ENCODE data around the gene UBA3.
A peak's percentile ranks its signal among the peaks of the same experiment; 100 is the strongest.

The UBA3 gene

DNA sequence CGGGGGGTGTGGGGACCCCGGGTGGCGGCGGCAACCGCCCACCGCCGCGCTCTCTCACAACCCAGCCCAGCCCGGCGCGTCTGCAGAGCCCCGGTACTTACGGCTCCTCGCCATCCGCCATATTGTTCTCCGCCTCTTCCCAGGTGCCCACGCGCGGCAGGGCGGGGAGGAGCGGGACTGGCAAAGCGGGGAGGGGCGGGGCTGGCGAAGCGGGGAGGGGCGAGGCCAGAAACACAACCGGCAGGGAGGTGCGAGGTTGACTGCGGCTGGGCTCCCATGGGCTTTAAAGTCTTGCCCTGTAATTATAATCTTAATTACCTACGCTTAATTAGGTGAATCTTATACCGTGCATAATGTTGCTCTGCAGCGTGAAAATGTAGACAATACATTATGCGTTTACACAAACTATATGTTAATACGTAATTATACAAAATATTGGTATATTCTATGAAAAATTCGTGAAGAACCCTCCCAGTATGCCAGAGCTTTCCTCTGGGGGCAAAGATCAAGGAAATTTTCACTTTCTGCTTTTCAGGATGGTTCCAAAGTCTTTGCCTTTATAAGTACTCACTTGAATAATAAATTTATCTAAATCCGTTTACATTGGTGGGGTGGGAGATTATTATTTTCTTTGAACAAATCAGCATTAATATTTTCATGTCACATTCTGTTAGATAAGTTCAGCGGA lies at the start of gene UBA3:
UBA3 (minus strand) TSS at position 133 of the 688 bp plus-strand sequence; CDS start at position 121, 12 bp downstream.
- DNase-seq, result peak in 55 of 56 donors; percentile 47 to 97 (median 87)

DNA sequence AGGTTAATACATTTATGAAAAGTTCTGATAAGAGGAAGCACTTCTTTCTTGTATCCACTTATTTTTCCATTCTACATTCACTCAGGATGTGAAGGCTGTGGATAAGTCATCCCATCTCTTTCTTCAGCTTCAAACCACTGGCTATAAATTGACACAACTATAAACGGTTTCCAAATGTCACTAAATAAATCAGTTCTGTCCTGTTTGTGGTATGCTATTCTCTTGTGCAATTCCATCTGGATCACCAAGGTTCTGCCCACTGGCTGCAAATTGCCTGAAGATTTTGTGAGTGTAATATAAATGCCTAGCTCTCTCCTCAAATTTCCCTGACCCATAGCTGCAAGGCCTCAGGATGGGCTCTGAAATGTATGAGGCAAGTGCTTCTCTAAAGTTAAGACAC lies 49.4 kb upstream of the UBA3 start:
- DNase-seq, result no peak

DNA sequence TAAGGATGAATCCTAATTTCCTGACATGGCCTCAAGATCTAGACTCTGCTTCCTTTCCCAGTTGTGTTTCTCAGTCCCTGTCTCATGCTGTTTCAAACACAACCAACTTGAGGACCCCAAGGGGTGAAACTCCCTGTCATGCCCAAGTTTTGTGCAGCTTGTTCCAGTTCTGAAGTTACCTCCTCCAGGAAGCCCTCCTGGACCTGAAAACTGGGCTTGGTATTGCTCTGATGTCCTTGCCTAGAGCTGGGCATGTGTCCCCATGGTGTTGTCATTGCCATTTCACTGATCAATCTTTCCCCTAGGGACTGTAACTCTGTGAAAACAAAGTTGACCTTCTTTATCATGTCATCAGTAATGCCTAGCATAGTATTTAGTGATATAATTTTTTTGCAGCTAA lies 48.3 kb upstream of the UBA3 start:
- no peak for DNase-seq

DNA sequence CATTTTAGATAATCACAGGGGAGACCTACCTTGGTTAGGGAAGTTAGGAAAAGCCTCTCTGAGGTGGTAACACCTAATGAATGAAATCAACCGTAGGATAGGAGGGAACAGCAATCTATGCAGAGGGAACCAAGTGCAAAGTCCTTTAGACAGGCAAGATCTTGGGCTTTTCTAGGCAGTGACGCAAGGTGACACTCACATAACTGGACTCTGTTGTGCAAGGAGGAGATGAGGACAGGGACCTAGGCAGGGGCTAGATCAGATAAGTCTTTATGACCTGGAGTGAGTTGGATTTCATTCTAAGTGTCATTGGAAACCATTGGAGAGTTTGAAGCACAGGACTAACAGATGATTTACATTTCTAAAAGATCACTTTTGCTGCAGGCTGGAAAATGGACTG lies 46.8 kb upstream of the UBA3 start:
- DNase-seq, result no peak

DNA sequence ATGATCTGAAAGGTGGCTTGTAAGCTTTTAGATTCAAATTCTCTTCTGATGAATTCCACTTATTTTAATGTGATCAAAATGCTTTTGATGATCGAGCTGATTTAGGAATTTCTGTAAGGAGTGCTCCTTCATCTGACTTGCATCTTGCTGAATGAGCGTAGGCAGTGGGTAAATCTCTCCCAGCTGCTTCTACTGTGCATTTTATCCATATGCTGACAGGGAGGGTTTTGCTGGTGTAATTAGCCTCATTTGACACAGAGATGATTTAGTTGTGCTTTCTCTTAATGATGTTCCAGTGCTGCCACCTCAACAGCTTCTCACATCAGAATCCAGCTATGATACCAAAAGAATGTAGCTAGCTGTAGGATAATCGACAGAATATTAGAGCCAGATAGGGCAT lies 46.1 kb upstream of the UBA3 start:
- DNase-seq, result no peak

DNA sequence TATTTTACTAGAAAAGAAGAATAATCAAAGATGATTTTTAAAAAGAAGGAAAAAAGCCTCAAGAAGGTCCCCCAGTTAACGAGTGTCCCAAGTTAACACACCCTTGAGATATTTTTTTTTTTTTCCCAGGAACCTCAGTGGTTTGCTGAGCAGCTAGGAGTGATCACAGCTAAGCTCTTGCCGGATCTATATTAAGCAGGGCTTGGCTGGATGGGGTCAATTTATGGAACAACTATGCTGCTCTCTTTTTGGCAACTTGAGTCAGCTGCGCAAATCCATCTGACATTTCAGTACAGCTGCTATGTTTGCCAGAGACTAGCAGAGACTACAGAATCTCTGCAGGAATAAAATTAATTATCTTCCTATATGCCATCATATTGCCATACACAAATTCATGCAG lies 42.2 kb upstream of the UBA3 start, which contains the start of gene LMOD3:
LMOD3 (minus strand) TSS at position 193 of the 400 bp plus-strand sequence. CDS start 209 bp downstream, outside the sequence.
- no peak for DNase-seq

DNA sequence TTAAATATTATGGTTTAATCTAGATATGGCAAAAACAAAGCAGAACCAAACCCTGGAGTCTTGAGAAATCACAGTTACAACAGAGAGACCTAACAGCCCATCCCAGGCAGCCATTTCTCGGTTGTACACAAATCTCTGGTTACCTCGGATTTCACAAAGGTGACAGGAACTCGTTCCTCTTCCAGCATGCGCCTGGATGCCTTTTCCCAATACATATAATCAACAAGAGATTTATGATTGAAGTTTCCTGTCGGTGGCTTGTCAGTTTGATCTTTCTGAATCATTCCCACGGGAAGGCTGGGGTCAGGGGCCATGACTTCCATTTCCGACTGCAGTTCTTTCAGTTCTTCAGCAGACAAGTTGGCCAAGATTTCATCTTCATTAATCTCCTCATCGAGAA lies 41.8 kb upstream of the UBA3 start:
- no peak for DNase-seq

DNA sequence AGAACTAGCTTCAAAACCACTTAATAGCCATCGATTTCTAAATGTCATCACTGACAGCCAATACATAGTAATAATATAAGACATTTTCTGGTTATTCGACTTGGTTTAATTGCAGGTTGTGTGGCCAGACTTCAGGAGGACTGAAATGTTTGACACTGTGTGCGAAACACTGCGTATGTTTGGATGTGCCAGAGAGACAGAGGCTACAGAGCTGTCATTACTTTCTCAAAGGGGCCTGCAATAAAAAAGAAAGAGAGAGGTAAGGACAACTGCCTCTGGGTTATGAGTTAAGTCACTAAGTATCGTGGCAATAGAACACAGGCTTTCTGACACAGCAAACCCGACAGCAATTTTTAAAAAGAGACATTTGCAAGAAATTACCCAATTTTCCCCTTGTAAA lies 41.3 kb upstream of the UBA3 start:
- no peak for DNase-seq

DNA sequence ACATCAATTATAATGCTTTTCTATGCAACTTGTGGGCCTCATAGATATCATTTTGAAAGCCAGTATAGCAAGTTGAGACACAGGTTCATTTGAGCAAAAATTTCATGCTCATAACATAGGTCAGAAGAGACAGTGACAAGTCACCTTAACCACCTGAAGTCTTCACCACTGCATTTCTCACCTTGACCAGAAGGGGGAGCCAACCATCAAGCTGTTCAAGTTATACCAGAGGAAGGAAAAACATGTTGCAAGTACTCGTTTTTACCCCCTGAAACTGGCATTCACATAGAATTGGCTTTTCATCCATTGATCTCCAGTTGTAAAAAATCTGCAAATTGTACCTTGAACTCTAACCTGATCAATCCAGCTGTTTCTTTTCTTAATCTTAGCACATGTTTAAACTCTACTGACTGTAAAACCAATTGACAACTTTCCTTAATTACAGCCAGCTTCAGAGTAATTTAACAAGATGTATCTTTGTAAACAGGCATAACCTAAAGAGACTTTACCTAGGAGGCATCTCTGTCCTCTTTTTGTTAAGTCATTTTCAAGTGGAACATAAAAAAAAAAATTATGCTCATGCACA lies 40.8 kb upstream of the UBA3 start:
- DNase-seq, result peak in 46 of 56 donors; percentile 4 to 85 (median 42)

DNA sequence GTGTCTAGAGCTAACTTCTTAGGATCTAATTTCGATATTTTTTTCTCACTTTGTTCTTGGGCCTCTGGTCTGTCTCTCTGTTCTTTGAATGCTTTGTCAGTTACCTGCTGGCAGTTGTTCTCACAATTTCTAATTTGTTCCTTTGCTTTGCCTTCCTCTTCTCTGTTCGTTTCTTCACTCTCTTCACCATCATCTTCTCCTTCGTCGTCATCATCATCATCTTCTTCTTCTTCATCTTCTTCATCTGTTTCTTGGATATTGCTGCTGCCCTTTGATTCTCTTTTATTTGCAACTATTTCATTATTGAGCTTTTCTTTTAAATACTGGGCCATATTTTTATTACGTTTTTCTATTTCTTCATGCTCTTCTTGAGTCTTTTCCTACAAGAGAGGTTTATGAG lies 39.5 kb upstream of the UBA3 start:
- no peak for DNase-seq

DNA sequence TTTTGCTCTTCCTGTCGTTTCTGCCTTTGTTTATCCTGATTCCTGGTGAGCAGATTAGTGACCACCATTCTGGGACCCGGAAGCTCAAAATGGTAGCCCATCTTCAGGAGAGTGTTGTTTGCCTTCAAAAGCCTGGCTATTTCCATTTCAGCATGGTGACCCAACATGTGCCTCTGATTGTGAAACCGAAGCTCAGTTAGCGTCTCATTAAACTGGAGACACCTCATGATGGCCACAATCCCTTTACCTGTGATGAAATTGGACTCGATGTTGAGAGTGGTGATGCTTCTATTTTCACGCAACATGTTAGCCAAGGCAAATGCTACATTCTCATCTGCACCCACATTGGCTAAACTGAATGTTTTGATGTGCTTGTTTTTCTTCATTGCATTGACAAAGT lies 39.0 kb upstream of the UBA3 start:
- no peak for DNase-seq

DNA sequence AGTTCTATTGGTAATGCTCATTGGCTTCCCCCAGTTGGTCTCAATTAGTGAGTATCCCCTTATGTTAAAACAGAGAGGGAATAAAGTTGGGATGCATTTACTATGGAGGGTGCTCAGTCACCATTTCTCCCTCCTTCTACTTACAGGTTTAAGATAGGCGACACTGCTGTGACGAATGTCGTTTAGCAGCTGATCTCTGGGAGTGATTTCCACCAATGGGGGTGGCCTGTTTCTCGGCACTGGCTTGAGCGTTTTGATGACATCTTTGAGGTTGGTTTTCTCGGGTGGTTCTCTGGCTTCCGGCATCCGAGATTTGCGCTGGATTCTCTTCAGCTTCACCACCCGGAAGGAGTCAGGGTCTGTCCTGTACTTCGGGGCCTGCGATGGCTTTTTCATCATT lies 38.4 kb upstream of the UBA3 start:
- no peak for DNase-seq

DNA sequence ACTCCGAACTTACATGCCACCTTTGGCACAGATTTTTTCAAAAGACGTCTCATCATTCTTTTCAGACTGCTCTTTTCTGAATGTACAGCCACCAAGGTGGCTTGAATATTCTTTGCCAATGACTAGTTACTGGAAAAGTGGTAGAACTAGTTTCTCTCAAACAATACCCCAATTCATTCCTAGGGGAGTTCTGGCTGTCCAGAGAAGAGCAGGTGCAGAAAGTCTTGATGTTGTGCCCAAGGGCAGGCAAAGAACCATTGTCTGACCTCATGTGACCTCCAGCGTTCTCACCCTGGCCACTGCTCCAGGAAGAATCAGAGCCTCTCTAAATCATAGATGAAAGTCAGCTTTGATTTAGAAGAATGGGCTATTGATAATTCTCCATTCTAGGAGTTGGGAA lies 36.7 kb upstream of the UBA3 start:
- DNase-seq, result peak in 49 of 56 donors; percentile 10 to 83 (median 61)

DNA sequence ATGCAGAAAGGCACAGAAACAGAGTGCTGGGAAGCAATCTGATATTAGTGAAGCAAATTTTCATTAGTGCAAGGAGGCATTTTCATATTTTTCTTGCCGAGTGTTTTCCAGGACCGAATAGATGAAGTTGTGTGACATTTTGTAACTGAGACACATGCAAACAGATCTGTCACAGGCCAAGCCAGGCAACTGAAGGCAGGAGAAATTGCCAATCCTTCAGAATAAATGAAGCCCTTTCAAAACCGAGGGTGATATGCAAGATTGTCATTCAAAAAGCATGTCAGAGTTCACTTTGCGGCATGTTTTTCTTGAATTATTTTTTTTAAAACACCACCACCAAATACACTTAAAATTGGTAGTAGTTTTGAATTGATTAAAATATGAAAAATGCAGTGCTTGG lies 36.0 kb upstream of the UBA3 start:
- peak in 3 of 56 donors; percentile 6 to 35 (median 13) for DNase-seq

DNA sequence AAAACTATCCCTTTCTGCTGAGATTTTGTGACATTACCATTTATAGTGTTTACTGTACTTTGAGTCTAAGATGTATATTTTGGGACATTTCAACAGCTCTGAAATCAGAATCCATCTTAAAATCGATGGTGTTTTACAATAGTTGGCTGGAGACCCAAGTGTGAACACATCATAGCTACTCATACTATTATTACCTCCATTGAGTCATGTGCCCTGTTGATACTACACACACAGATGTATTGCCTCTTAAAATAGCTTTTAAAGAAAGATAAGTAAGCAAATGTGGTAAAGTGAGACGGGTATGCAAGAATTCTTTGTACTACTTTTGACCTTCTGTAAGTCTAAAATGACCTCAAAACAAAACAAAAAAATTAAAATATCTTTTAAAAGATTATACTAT lies 35.6 kb upstream of the UBA3 start:
- no peak for DNase-seq

DNA sequence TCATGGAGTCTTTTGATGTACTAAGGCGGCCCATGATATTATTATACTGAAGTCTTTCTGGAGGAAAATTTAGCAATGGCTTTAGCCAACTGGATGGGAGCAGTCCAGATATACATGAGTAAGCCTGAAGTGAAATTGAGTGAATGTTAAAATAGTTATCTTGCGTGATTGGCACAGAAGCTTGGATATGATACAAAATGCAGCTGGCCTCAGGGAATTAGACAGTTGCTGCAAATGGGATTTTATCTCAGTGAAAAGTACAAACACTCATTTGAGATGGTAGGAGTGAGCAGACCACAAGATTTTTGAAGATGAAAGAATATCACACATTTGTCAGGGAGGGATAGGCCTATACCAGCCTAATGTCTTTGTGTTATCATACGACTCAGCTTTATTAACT lies 33.4 kb upstream of the UBA3 start:
- DNase-seq, result no peak

DNA sequence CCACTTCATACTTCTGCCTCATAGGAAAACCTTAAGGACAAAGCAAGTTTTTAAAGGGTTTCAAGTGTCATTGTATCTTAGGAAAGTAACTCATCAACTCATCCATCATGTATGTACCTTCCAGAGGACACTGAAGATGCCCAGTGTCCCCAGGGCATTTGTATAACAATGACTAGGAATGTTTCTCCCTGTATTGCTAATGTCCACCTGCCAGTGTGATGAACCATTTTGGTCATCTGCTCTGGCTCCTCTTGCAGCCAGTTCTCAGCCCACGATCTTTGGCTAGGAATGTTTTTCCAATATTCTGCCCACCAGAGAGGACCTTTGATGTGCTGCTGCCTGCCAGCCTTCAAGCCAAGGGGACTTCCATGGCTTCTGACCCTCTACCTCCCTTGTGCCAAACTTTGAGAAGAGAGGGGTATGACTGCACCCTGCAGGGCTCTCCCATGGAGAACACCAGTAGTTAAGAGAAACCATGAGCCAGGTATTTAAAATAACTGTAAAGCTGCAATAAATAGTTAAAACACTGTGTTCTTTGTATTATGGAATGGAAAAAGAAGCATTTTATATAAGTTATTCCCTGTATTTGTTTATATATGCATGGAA lies 30.9 kb upstream of the UBA3 start:
- no peak for DNase-seq

DNA sequence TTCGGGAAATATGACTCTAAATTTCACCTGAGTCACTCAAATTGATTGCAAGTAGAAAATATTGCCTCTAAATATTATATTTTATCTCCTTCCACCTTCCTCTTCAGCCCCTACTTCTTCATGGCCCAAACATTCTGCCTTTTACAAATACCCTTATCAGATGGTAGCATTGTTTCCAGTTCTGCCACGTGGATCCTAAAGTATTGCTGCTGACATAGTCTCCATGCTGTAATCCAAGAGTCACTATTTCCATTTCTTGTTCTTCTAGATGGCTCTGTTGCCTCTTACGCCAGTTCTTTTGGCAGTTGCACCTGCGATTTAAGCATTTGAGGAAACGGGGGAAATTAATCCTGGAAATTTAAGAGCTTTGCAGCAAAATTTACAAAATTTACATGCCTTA lies 28.6 kb upstream of the UBA3 start:
- no peak for DNase-seq

DNA sequence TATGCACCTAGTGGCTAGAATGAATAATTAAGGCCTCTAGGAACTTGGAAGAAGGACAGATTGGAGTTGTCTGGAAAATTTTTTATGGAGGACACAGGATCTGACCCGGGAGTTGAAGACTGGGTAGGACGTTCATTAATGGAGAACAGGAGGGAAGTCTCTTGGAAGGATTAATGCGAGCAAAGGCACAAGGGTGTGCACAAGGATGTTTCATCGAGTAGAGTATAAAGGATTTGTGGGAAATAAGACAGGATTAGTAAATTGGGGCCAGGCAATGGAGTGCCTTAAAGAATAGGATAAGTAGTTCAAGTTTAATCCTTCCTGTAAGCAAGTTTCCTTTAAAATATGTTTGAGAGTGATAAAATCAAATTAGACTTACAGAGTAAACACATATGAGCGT lies 27.7 kb upstream of the UBA3 start:
- DNase-seq, result no peak

DNA sequence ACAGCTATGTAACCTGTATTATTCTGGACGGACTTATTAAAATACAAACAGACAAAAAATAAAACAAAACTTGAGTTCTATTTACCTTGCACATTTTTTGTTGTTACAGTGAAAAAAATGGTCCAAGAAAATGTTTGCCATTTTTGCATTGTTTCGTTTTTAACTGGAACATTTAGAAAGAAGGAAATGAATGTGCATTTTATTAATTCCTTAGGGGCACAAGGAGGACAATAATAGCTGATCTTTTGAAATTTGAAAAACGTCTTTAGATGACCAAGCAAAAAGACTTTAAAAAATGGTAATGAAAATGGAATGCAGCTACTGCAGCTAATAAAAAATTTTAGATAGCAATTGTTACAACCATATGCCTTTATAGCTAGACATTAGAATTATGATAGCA lies 25.2 kb upstream of the UBA3 start:
- no peak for DNase-seq

DNA sequence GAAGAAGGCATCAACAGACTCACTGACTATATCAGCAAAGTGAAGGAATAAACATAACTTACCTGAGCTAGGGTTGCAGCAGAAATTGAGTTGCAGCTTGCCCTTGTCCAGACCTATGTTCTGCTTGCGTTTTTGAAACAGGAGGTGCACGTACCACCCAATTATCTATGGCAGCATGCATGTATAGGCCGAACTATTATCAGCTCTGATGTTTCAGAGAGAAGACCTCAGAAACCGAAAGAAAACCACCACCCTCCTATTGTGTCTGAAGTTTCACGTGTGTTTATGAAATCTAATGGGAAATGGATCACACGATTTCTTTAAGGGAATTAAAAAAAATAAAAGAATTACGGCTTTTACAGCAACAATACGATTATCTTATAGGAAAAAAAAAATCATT lies 24.4 kb upstream of the UBA3 start:
- DNase-seq, result no peak

DNA sequence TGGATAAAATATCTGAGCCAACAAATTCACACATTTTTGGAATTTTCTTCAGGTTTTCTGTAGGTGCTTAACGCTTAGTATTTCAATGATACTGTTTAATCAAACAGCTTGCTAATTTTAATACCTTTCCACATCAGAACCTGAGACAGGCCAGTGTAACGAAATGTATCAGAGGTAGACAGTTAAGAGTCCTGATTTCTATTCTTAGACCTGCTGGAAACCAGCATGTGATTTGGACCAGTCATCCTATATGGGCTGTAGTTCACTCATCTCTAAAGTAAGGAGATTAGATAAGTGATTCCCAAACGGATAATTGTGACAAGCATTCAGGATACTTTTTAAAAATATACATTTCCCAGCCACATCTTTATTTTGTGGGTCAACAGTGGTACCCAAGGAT lies 23.0 kb upstream of the UBA3 start:
- DNase-seq, result no peak

DNA sequence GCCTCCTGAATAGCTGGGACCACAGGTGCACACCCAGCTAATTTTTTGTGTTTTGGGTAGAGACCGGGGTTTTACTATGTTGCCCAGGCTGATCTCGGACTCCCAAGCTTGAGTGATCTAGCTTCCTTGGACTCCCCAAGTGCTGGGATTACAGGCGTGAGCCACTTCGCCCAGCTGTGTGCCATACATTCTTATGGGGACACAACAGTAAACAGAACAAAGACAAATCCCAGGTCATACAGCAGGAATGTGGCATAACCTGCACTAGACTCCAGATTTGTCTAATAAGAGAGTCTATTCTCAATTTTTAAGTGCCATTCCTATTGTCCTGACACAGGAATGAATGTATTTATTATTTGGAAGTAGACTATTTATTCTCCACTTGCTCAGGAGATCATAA lies 22.2 kb upstream of the UBA3 start:
- DNase-seq, result no peak

Measured in nucleus accumbens (tissue), 56 donors.